ENCODE measurements around the gene SLC2A6.

- TF ChIP-seq CTCF (IDR thresholded peaks at IDR 0.05) (no peak), ZFX (IDR thresholded peaks at IDR 0.05; ENCODE audit: borderline replicate concordance) (no peak)
Measured at GRCh38 chr9:133475292-133476012, 3.4 kb downstream of the SLC2A6 start.
